ENCODE results near the gene SRA1.

Gene SRA1

DNA sequence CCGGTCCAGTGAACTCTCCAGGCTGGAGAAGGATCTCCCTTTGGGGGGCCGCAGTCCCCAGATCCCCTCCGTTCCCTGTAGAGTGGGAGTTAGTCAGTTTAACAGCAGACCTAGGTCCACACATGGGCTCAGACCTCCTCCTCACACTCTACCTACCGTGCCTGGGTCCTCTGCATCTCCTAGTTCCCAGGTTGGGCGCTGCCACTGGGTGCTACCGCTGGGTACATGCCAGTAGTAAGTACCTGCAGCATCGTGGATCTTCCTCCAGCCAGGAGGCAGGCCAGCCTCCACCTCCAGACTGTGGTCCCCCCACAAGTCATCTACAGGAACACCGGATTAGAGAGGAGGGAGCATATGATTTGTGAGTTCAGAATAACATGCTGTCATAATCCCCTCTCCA lies 6.3 kb upstream of the SRA1 start:
- CTCF ChIA-PET = interaction anchor here (1.1 to 1.8 kb wide), 2 partner anchors 15 to 71 kb away, joined by 3 to 4 read pairs; no protein-coding TSS in a partner anchor
- no peak for DNase-seq (ENCODE audit: extremely low spot score)
- TF ChIP-seq, protein P1, sequence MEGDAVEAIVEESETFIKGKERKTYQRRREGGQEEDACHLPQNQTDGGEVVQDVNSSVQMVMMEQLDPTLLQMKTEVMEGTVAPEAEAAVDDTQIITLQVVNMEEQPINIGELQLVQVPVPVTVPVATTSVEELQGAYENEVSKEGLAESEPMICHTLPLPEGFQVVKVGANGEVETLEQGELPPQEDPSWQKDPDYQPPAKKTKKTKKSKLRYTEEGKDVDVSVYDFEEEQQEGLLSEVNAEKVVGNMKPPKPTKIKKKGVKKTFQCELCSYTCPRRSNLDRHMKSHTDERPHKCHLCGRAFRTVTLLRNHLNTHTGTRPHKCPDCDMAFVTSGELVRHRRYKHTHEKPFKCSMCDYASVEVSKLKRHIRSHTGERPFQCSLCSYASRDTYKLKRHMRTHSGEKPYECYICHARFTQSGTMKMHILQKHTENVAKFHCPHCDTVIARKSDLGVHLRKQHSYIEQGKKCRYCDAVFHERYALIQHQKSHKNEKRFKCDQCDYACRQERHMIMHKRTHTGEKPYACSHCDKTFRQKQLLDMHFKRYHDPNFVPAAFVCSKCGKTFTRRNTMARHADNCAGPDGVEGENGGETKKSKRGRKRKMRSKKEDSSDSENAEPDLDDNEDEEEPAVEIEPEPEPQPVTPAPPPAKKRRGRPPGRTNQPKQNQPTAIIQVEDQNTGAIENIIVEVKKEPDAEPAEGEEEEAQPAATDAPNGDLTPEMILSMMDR (IDR thresholded peaks at IDR 0.05; ENCODE audit: control extremely low read depth, extremely low read depth, low read depth, missing control alignments) = no peak
- POLR2A ChIA-PET = interaction anchor here (3.3 kb wide), 1 partner anchor 16 kb away, joined by 18 read pairs; the partner anchor contains the start of gene EIF4EBP3

DNA sequence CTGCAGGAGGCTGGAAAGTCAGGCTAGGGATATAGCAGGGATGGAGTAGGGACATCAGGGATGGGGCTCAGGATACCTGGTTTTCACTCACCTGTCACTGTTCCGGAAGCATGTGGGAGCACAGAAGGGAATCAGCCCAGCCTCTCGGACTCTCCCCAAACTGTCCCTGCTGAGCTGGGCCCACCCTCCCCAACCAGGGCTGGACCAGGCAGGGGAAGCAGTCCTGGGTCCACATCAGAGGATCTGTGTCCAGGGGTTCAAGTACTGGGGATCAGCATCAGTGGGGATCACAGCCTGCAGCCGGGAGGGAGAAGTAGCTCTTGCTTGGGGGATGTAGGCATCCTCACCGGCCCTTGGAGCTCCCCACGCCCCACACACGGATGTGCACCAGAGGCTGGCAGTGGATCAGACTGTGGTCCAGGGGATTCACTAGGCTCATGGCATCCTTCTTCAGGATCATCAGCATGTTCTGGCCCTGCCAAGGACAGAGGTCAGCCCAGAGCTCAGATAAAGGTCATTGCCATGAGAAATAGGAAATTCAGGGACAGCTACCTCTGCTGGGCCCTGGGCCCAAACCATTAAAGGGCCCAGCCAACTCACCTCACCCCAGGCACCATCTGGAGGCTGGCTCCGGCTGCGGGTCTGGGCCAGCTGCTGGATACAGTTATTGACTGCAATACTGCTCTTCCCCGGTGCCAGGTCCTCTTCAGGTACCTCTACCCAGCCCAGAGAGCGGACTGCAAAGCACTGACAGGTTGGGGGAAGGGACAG lies 4.7 kb upstream of the SRA1 start:
- ChIA-PET POLR2A (interaction anchor here (1.2 kb wide), 1 partner anchor 13 kb away, joined by 4 read pairs; no protein-coding TSS in a partner anchor), CTCF (interaction anchor here (1.3 to 1.9 kb wide), 2 partner anchors 9 to 189 kb away, joined by 5 read pairs; no protein-coding TSS in a partner anchor)
- no peak for DNase-seq (ENCODE audit: extremely low spot score)
- TF ChIP-seq, protein P1 (IDR thresholded peaks at IDR 0.05; ENCODE audit: control extremely low read depth, extremely low read depth, low read depth, missing control alignments) = no peak

DNA sequence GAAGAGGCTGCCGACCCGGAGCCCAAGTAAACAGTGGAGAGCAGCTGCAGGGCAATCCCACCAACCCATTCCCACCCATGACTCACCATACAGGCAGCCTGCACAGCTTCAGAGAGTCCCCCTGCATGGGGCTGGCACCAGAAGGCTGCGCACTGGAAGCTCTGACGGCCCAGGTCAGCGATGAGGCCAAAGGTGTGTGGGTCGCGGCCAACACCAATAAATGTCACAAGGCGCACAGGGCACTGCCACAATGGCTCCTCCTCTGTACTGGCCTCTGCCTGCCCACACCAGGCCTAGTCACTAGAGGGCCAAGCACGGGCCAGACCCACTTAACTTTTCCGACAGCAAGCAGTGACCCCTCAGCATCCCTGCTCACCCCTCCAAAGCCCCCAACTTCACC lies 3.0 kb upstream of the SRA1 start:
- POLR2A ChIA-PET = interaction anchor here (0.6 kb wide), 1 partner anchor 17 kb away, joined by 4 read pairs; no protein-coding TSS in a partner anchor
- CTCF ChIA-PET = interaction anchor here (2.3 kb wide), 1 partner anchor 12 kb away, joined by 15 read pairs; the partner anchor contains the start of gene EIF4EBP3
- DNase-seq (ENCODE audit: extremely low spot score) = peak; percentile 3
- TF ChIP-seq, protein P1 (IDR thresholded peaks at IDR 0.05; ENCODE audit: control extremely low read depth, extremely low read depth, low read depth, missing control alignments) = no peak

DNA sequence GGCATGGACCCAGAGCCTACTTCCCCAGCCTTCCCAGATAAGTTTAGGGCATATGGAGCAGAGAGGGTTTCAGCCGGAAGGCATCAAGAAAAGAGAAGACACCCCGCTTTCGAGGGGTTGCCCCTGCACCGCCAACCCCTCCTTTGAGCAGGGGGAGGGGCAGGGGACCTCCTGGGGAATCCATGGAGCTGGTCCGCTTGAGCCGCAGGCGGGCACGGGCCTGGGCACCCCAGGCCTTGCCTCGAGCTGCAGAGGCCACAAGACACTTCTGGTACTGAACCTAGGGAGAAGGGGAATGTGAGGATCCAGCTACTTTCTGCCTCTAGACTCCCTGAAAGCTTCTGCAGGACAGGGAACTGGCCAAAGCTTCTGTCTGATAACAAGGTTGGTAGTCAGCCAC lies 1.3 kb upstream of the SRA1 start:
- ChIA-PET POLR2A (interaction anchor here (2.6 kb wide), 1 partner anchor 11 kb away, joined by 22 read pairs; the partner anchor contains the start of gene EIF4EBP3), CTCF (interaction anchor here (1.0 to 2.3 kb wide), 4 partner anchors 11 to 195 kb away, joined by 3 to 15 read pairs (median 4); partner anchors contain the start of genes EIF4EBP3, IK and NDUFA2)
- DNase-seq (ENCODE audit: extremely low spot score) = no peak
- TF ChIP-seq, protein P1 (IDR thresholded peaks at IDR 0.05; ENCODE audit: control extremely low read depth, extremely low read depth, low read depth, missing control alignments) = no peak

DNA sequence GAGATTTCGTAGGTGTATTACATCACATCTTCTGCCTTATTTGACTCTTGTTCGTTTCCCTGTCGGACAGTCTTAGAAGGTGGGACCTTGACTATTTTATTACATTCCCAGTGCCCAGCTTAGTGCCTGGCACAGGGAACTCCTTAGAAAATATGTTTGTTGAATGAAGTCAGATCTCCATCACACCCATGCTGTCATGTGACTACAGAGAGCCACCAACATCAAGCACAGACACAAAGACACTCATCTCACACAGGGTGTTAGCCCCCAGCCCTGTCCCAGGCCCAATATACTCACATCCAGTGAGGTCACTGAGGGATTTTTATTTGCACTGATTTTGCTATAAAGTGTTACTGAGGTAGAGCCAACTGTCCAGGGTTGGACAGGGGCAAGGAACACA lies 692 bp upstream of the SRA1 start:
- TF ChIP-seq, protein P1 (IDR thresholded peaks at IDR 0.05; ENCODE audit: control extremely low read depth, extremely low read depth, low read depth, missing control alignments) = no peak
- ChIA-PET POLR2A (interaction anchor here (1.0 to 2.6 kb wide), 2 partner anchors 11 to 117 kb away, joined by 8 to 22 read pairs; partner anchors contain the start of gene EIF4EBP3), CTCF (interaction anchor here (0.8 to 3.1 kb wide), 4 partner anchors 9 to 194 kb away, joined by 3 to 12 read pairs (median 5); partner anchors contain the start of gene EIF4EBP3)
- no peak for DNase-seq (ENCODE audit: extremely low spot score)

DNA sequence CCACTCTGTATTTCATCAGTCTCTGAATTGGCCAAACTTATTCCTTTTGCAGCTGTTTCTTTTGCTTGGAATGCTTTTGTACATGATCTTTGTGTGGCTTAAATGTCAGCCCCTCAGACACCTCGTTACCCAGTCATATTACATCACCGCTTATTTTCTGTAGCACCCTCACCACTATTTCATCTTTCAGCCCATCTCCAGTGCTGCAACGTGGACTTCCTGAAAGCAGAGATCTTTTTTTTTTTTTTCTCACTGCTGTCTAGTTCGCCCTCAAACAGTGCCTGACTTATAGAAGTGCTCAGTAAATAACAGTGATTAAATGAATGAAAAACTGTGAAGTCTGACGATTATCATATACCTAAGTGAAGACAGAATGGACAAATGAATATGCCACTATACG lies 835 bp downstream of the SRA1 start:
- TF ChIP-seq, protein P1 (IDR thresholded peaks at IDR 0.05; ENCODE audit: control extremely low read depth, extremely low read depth, low read depth, missing control alignments) = no peak
- CTCF ChIA-PET = interaction anchor here (1.0 to 3.1 kb wide), 3 partner anchors 9 to 79 kb away, joined by 4 to 12 read pairs (median 5); partner anchors contain the start of gene EIF4EBP3
- DNase-seq (ENCODE audit: extremely low spot score) = no peak
- POLR2A ChIA-PET = interaction anchor here (1.0 kb wide), 1 partner anchor 91 kb away, joined by 3 read pairs; the partner anchor contains the start of genes IK and NDUFA2
